Neural progenitor cell (in vitro differentiated cells): Measurements from ENCODE around the gene NUBP2.

ENCODE experiments used
- CTCF ChIP-seq: fragments of 200-600 bp; sonication (generic); IDR thresholded peaks from 2 replicates; pipeline ENCODE4 v1.5.1; 2017; ENCODE audit warnings: antibody characterized with exemption, mild to moderate bottlenecking
- EZH2 ChIP-seq: fragments of 200-600 bp; sonication (generic); IDR thresholded peaks from 2 replicates; pipeline ENCODE4 v1.6.1; 2017; ENCODE audit warnings: antibody characterized with exemption, mild to moderate bottlenecking, moderate library complexity

GRCh38 chr16:1745181-1745899 lies 37.4 kb upstream of the NUBP2 start:
- TF ChIP-seq CTCF (no peak), EZH2 (no peak)
